ENCODE results near the gene FBXW2.

DNA sequence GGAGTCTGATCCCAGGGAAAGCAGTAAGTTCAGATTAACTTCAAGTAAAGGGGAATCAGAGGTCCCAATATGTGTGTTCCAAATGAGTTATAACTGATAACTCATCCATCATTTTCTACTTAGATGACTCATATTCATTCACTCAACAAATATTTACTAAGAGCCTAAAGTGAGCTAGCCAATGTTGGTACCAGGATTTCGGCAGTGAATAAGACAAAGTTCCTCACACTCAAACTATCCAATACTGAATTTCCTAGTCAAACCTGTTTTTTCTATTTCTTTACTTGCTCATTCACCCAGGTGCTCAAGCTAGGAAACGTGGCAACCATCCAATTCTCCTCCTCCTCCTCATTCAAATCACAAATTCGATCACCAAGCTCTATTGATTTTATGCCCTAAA, 25.8 kb downstream of the FBXW2 start:
- TF ChIP-seq SUZ12 (IDR thresholded peaks at IDR 0.05) (no peak), SP1 (IDR thresholded peaks at IDR 0.05) (no peak), LEF1 (IDR thresholded peaks at IDR 0.05; ENCODE audit: borderline replicate concordance) (no peak), FOXK2 (IDR thresholded peaks at IDR 0.05) (no peak), TARDBP (IDR thresholded peaks at IDR 0.05) (no peak), CTBP1 (IDR thresholded peaks at IDR 0.05; ENCODE audit: borderline replicate concordance) (no peak), BHLHE40 (IDR thresholded peaks at IDR 0.05; ENCODE audit: borderline replicate concordance) (no peak), ELF4 (IDR thresholded peaks at IDR 0.05) (no peak), NFRKB (IDR thresholded peaks at IDR 0.05) (no peak), FOXM1 (IDR thresholded peaks at IDR 0.05; ENCODE audit: borderline replicate concordance) (no peak), FOXA1 (IDR thresholded peaks at IDR 0.05) (no peak), ARNT (IDR thresholded peaks at IDR 0.05) (no peak), ZNF384 (IDR thresholded peaks at IDR 0.05) (no peak)
- TF ChIP-seq, protein P1, sequence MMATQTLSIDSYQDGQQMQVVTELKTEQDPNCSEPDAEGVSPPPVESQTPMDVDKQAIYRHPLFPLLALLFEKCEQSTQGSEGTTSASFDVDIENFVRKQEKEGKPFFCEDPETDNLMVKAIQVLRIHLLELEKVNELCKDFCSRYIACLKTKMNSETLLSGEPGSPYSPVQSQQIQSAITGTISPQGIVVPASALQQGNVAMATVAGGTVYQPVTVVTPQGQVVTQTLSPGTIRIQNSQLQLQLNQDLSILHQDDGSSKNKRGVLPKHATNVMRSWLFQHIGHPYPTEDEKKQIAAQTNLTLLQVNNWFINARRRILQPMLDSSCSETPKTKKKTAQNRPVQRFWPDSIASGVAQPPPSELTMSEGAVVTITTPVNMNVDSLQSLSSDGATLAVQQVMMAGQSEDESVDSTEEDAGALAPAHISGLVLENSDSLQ (IDR thresholded peaks at IDR 0.05), result no peak
